Stimulated activated CD4-positive, alpha-beta T cell treated with anti-CD3 and anti-CD28 coated beads, Interleukin-4, amount 100 ng/mL, for 48 hours (primary cell): ENCODE measurements around the gene FAM131A.

Experiments used
- DNase-seq, 2 donors: peaks; one replicate each; pipeline ENCODE4 v3.0.0-alpha.2; 2020; ENCODE audit warnings: low read depth in 2 of 2

The FAM131A gene

GRCh38 chr3:184316792-184317191, 20.6 kb upstream of the FAM131A start:
- no peak for DNase-seq

- DNase-seq = no peak
These were observed 20.2 kb upstream of the FAM131A start for GRCh38 chr3:184317201-184317600.

- DNase-seq = no peak
These were observed 17.3 kb upstream of the FAM131A start for GRCh38 chr3:184320104-184320445.

- no peak for DNase-seq
These were observed 15.7 kb upstream of the FAM131A start for GRCh38 chr3:184321666-184322065.

GRCh38 chr3:184322731-184323487, 14.5 kb upstream of the FAM131A start:
- no peak for DNase-seq

- DNase-seq = no peak
These were observed 13.7 kb upstream of the FAM131A start for GRCh38 chr3:184323696-184324095.

GRCh38 chr3:184325269-184325668, 12.1 kb upstream of the FAM131A start:
- DNase-seq = no peak

GRCh38 chr3:184325715-184326369, 11.6 kb upstream of the FAM131A start:
- no peak for DNase-seq

GRCh38 chr3:184327171-184327570, 10.2 kb upstream of the FAM131A start:
- no peak for DNase-seq

- no peak for DNase-seq
These were observed 8.9 kb upstream of the FAM131A start for GRCh38 chr3:184328516-184328915.

- DNase-seq = no peak
These were observed 4.9 kb upstream of the FAM131A start for GRCh38 chr3:184332370-184333090.

GRCh38 chr3:184333190-184333589, 4.2 kb upstream of the FAM131A start:
- DNase-seq = no peak

GRCh38 chr3:184333700-184334099, 3.7 kb upstream of the FAM131A start:
- DNase-seq = no peak

GRCh38 chr3:184334470-184335158, 2.8 kb upstream of the FAM131A start:
- DNase-seq = peak in 1 of 2 donors; percentile 37

GRCh38 chr3:184335291-184335660, 2.1 kb upstream of the FAM131A start:
- DNase-seq = no peak

- peak; percentile 82 to 91 for DNase-seq
These were observed 1.5 kb upstream of the FAM131A start for GRCh38 chr3:184335661-184336546.

- DNase-seq = no peak
These were observed 627 bp upstream of the FAM131A start for GRCh38 chr3:184336547-184337398.

GRCh38 chr3:184337981-184338380, 581 bp downstream of the FAM131A start:
- DNase-seq = no peak

GRCh38 chr3:184338511-184338945, 1.1 kb downstream of the FAM131A start:
- DNase-seq = no peak

GRCh38 chr3:184339001-184339400, 1.6 kb downstream of the FAM131A start:
- no peak for DNase-seq
